Measurements from ENCODE around the gene PRXL2B.

- TF ChIP-seq POLR2A (IDR thresholded peaks at IDR 0.05; ENCODE audit: low read length) (no peak), GATA1 (IDR thresholded peaks at IDR 0.05; ENCODE audit: low read depth, low read length) (no peak)
Measured at GRCh38 chr1:2604156-2604843, 17.7 kb downstream of the PRXL2B start.
